Coronary artery (tissue), 2 donors: ENCODE measurements around the gene CENPC.

ENCODE experiments used
- DNase-seq: peaks from one replicate; pipeline ENCODE4 v3.0.0-alpha.2; 2017; ENCODE audit warnings: low spot score
- H3K27ac ChIP-seq, 2 donors: fragments of 200-600 bp; sonication (generic); one replicate each; pipeline ENCODE4 v1.5.1; 2016 to 2019
- H3K4me3 ChIP-seq: fragments of 200-600 bp; sonication (generic); 2 replicates; pipeline ENCODE4 v1.5.1; 2016; ENCODE audit warnings: mild to moderate bottlenecking, moderate library complexity
- CTCF ChIP-seq: fragments of 200-600 bp; sonication (generic); IDR thresholded peaks from one replicate; pipeline ENCODE4 v1.5.1; 2019; ENCODE audit warnings: antibody characterized with exemption

Gene CENPC

GRCh38 chr4:67520141-67520540 lies 25.2 kb downstream of the CENPC start:
- no peak for TF ChIP-seq CTCF
- no peak for DNase-seq
- no peak overlapping the region for H3K4me3 ChIP-seq
- no peak overlapping the region for H3K27ac ChIP-seq

GRCh38 chr4:67512501-67512900 lies 32.8 kb downstream of the CENPC start:
- no peak for DNase-seq
- TF ChIP-seq CTCF = no peak
- Histone ChIP-seq H3K4me3 (no peak overlapping the region), H3K27ac (no peak overlapping the region)

- DNase-seq = no peak
These were observed 44.9 kb downstream of the CENPC start for GRCh38 chr4:67500373-67500772.

GRCh38 chr4:67499799-67500198 lies 45.5 kb downstream of the CENPC start:
- Histone ChIP-seq H3K27ac (no peak overlapping the region), H3K4me3 (no peak overlapping the region)
- no peak for TF ChIP-seq CTCF
- DNase-seq = no peak

More at GRCh38 chr4:67500373-67500772, 44.9 kb downstream of the CENPC start:
- H3K4me3 ChIP-seq = no peak overlapping the region
- no peak for TF ChIP-seq CTCF
- H3K27ac ChIP-seq = no peak overlapping the region

- Histone ChIP-seq H3K4me3 (no peak overlapping the region), H3K27ac (no peak overlapping the region)
- no peak for TF ChIP-seq CTCF
- DNase-seq = no peak
These were observed 61.3 kb downstream of the CENPC start for GRCh38 chr4:67483868-67484602.

GRCh38 chr4:67480810-67481209 lies 64.5 kb downstream of the CENPC start:
- TF ChIP-seq CTCF = no peak
- Histone ChIP-seq H3K27ac (no peak overlapping the region), H3K4me3 (no peak overlapping the region)
- no peak for DNase-seq

GRCh38 chr4:67475155-67475554 lies 70.1 kb downstream of the CENPC start:
- no peak for TF ChIP-seq CTCF

More at GRCh38 chr4:67475155-67475554, 70.1 kb downstream of the CENPC start:
- Histone ChIP-seq H3K27ac (no peak overlapping the region), H3K4me3 (no peak overlapping the region)
- DNase-seq = no peak
